Ectodermal cell (in vitro differentiated cells): ENCODE measurements around the gene SIK3.

Experiments
- H3K27ac ChIP-seq: 2 replicates; pipeline ENCODE4 v1.7.0; 2013; ENCODE audit warnings: mild to moderate bottlenecking, low read depth, low read length; ENCODE audit not compliant: insufficient read depth, poor library complexity, severe bottlenecking
- H3K27me3 ChIP-seq: 2 replicates; pipeline ENCODE4 v1.7.0; 2013; ENCODE audit warnings: mild to moderate bottlenecking, low read length; ENCODE audit not compliant: insufficient read depth, control insufficient read depth, poor library complexity, severe bottlenecking
- H3K36me3 ChIP-seq: one replicate; pipeline ENCODE4 v1.7.0; 2013; ENCODE audit warnings: low read length; ENCODE audit not compliant: control insufficient read depth, insufficient read depth
- H3K4me1 ChIP-seq: one replicate; pipeline ENCODE4 v1.7.0; 2013; ENCODE audit warnings: low read length; ENCODE audit not compliant: control insufficient read depth, insufficient read depth
- H3K4me3 ChIP-seq: 2 replicates; pipeline ENCODE4 v1.7.0; 2013; ENCODE audit warnings: low read depth, low read length, control low read depth; ENCODE audit not compliant: insufficient read depth
- H3K9me3 ChIP-seq: 2 replicates; pipeline ENCODE4 v1.7.0; 2013; ENCODE audit warnings: mild to moderate bottlenecking, low read length, moderate library complexity; ENCODE audit not compliant: control insufficient read depth
- WGBS, 2 experiments: methylation state at CpG; one replicate each; pipeline ENCODE4 v1.1.7; 2013; ENCODE audit warnings: missing lambda C conversion rate in 2 of 2; 5-methylcytosine and 5-hydroxymethylcytosine counted together

SIK3 gene

GRCh38 chr11:117011541-117011898 lies 86.7 kb downstream of the SIK3 start:
- Histone ChIP-seq H3K27ac (no peak overlapping the region), H3K36me3 (no peaks in the 10 kb centered on the region), H3K4me1 (peaks cover 5% of the 10 kb centered on the region), H3K27me3 (no peaks in the 10 kb centered on the region), H3K9me3 (no peaks in the 10 kb centered on the region), H3K4me3 (no peak overlapping the region)
- 89 to 96% methylated on average over 3 of the region's 3 CpGs for WGBS, 2 experiments

- H3K36me3 ChIP-seq = no peaks in the 10 kb centered on the region
- 91 to 94% methylated on average over 13 of the region's 14 CpGs for WGBS, 2 experiments
- no peaks in the 10 kb centered on the region for H3K9me3 ChIP-seq
- H3K27me3 ChIP-seq = no peaks in the 10 kb centered on the region
- peaks cover 5% of the 10 kb centered on the region for H3K4me1 ChIP-seq
- no peak overlapping the region for H3K4me3 ChIP-seq
- peak overlapping the region; percentile 16 for H3K27ac ChIP-seq
These were observed 87.3 kb downstream of the SIK3 start for GRCh38 chr11:117010808-117011540.

GRCh38 chr11:117009905-117010605 lies 88.2 kb downstream of the SIK3 start:
- H3K4me3 ChIP-seq = no peak overlapping the region
- no peaks in the 10 kb centered on the region for H3K9me3 ChIP-seq
- no peaks in the 10 kb centered on the region for H3K27me3 ChIP-seq
- H3K36me3 ChIP-seq = no peaks in the 10 kb centered on the region
- no peak overlapping the region for H3K27ac ChIP-seq
- WGBS, 2 experiments = 57 to 58% methylated on average over 3 of the region's 3 CpGs
- peaks cover 5% of the 10 kb centered on the region for H3K4me1 ChIP-seq

GRCh38 chr11:117005758-117006157 lies 92.5 kb downstream of the SIK3 start:
- Histone ChIP-seq H3K4me1 (peaks cover 5% of the 10 kb centered on the region), H3K36me3 (no peaks in the 10 kb centered on the region), H3K27ac (no peak overlapping the region), H3K9me3 (no peaks in the 10 kb centered on the region), H3K4me3 (no peak overlapping the region), H3K27me3 (no peaks in the 10 kb centered on the region)
- WGBS, 2 experiments = 94 to 100% methylated on average over 1 of the region's 1 CpG

- Histone ChIP-seq H3K27ac (no peak overlapping the region), H3K4me1 (no peaks in the 10 kb centered on the region)
- WGBS, 2 experiments = 89 to 93% methylated on average over 6 of the region's 6 CpGs
These were observed 95.5 kb downstream of the SIK3 start for GRCh38 chr11:117002639-117003299.

GRCh38 chr11:117000014-117000737 lies 98.1 kb downstream of the SIK3 start:
- no peak overlapping the region for H3K27ac ChIP-seq
- 55 to 100% methylated on average over 1 of the region's 1 CpG for WGBS, 2 experiments
- no peaks in the 10 kb centered on the region for H3K36me3 ChIP-seq
- no peak overlapping the region for H3K4me3 ChIP-seq
- no peaks in the 10 kb centered on the region for H3K4me1 ChIP-seq
- no peaks in the 10 kb centered on the region for H3K27me3 ChIP-seq
- H3K9me3 ChIP-seq = no peaks in the 10 kb centered on the region

More at GRCh38 chr11:117002639-117003299, 95.5 kb downstream of the SIK3 start:
- no peak overlapping the region for H3K4me3 ChIP-seq
- no peaks in the 10 kb centered on the region for H3K9me3 ChIP-seq
- no peaks in the 10 kb centered on the region for H3K27me3 ChIP-seq
- no peaks in the 10 kb centered on the region for H3K36me3 ChIP-seq

- no peak overlapping the region for H3K4me3 ChIP-seq
- H3K27ac ChIP-seq = no peak overlapping the region
- WGBS, 2 experiments = 89 to 90% methylated on average over 1 to 2 of the region's 2 CpGs
- H3K4me1 ChIP-seq = peaks cover 15% of the 10 kb centered on the region
- no peaks in the 10 kb centered on the region for H3K9me3 ChIP-seq
- no peaks in the 10 kb centered on the region for H3K36me3 ChIP-seq
- H3K27me3 ChIP-seq = no peaks in the 10 kb centered on the region
These were observed 101.2 kb downstream of the SIK3 start for GRCh38 chr11:116997071-116997470.

- 49 to 63% methylated on average over 3 of the region's 3 CpGs for WGBS, 2 experiments
- H3K4me1 ChIP-seq = peaks cover 27% of the 10 kb centered on the region
- no peak overlapping the region for H3K4me3 ChIP-seq
- no peaks in the 10 kb centered on the region for H3K36me3 ChIP-seq
- no peaks in the 10 kb centered on the region for H3K27me3 ChIP-seq
- H3K9me3 ChIP-seq = no peaks in the 10 kb centered on the region
- peak overlapping the region; percentile 96 for H3K27ac ChIP-seq
These were observed 104.0 kb downstream of the SIK3 start for GRCh38 chr11:116994195-116994594.

GRCh38 chr11:116993599-116993998 lies 104.6 kb downstream of the SIK3 start:
- no peak overlapping the region for H3K4me3 ChIP-seq
- H3K27ac ChIP-seq = peak overlapping the region; percentile 96

GRCh38 chr11:116991491-116991890 lies 106.7 kb downstream of the SIK3 start:
- Histone ChIP-seq H3K4me1 (peaks cover 27% of the 10 kb centered on the region), H3K27ac (no peak overlapping the region), H3K36me3 (no peaks in the 10 kb centered on the region), H3K4me3 (no peak overlapping the region), H3K9me3 (no peaks in the 10 kb centered on the region), H3K27me3 (no peaks in the 10 kb centered on the region)
- 90 to 100% methylated on average over 1 of the region's 1 CpG for WGBS, 2 experiments

More at GRCh38 chr11:116993599-116993998, 104.6 kb downstream of the SIK3 start:
- 54 to 66% methylated on average over 6 of the region's 6 CpGs for WGBS, 2 experiments
- H3K9me3 ChIP-seq = no peaks in the 10 kb centered on the region
- H3K27me3 ChIP-seq = no peaks in the 10 kb centered on the region
- peaks cover 27% of the 10 kb centered on the region for H3K4me1 ChIP-seq
- no peaks in the 10 kb centered on the region for H3K36me3 ChIP-seq
